ENCODE measurements around the gene ISCA2. TPM values are rescaled to one million over a fixed set of nuclear protein-coding genes. Genes with fewer than 3 reads are reported as not detected.

ISCA2 gene
- total RNA-seq, 2 donors from 2014 or later, result 14.4 to 21.3 TPM

Other genes with a start within 250 kb of the ISCA2 start
- gene ABCD4, start 190.8 kb upstream of the ISCA2 start, total RNA-seq, result 10 to 100 TPM; 63.0 to 75.0 TPM
- gene VRTN, start 145.3 kb upstream of the ISCA2 start, total RNA-seq, result not detected
- gene SYNDIG1L, start 67.6 kb upstream of the ISCA2 start, total RNA-seq, result not detected
- gene NPC2, start 460 bp upstream of the ISCA2 start, total RNA-seq, result 10 to 100 TPM; 32.7 to 39.0 TPM
- gene LTBP2, start 118.5 kb downstream of the ISCA2 start, total RNA-seq, result under 1 TPM; 0.34 to 0.57 TPM
- gene AREL1, start 219.3 kb downstream of the ISCA2 start, total RNA-seq, result 10 to 100 TPM; 44.9 to 49.0 TPM
- 10 to 100 TPM; 37.2 to 39.5 TPM for gene FCF1, start 219.4 kb downstream of the ISCA2 start, total RNA-seq